ENCODE measurements around the gene MARK2. TPM values are rescaled to one million over a fixed set of nuclear protein-coding genes. Genes with fewer than 3 reads are reported as not detected.

Gene MARK2
- total RNA-seq, 2 donors from 2014 or later, result 20.2 to 25.5 TPM

- ATAC-seq (ENCODE audit: insufficient number of reproducible peaks, low FRiP score, low read depth), result no peak
- no peak overlapping the region for H3K27ac ChIP-seq
These were observed 35.6 kb downstream of the MARK2 start for GRCh38 chr11:63874511-63874910.

GRCh38 chr11:63875506-63876065 lies 36.7 kb downstream of the MARK2 start:
- no peak for ATAC-seq (ENCODE audit: insufficient number of reproducible peaks, low FRiP score, low read depth)
- Histone ChIP-seq H3K36me3 (no peaks in the 10 kb centered on the region), H3K4me1 (ENCODE audit: control insufficient read depth in 1 of 2, low read depth in 2 of 2) (peaks cover 18 to 53% of the 10 kb centered on the region in 2 donors), H3K9me3 (no peaks in the 10 kb centered on the region), H3K4me3 (no peak overlapping the region), H3K27me3 (replicated peaks; ENCODE audit: insufficient read depth) (no peaks in the 10 kb centered on the region), H3K27ac (no peak overlapping the region)
- no peak for DNase-seq (ENCODE audit: low spot score)
- no peak for TF ChIP-seq CTCF (IDR thresholded peaks at IDR 0.05)

More at GRCh38 chr11:63874511-63874910, 35.6 kb downstream of the MARK2 start:
- H3K27me3 ChIP-seq (replicated peaks; ENCODE audit: insufficient read depth), result no peaks in the 10 kb centered on the region
- H3K4me1 ChIP-seq (ENCODE audit: control insufficient read depth in 1 of 2, low read depth in 2 of 2), result peaks cover 27 to 54% of the 10 kb centered on the region in 2 donors
- no peaks in the 10 kb centered on the region for H3K9me3 ChIP-seq
- no peaks in the 10 kb centered on the region for H3K36me3 ChIP-seq
- no peak for TF ChIP-seq CTCF (IDR thresholded peaks at IDR 0.05)
- H3K4me3 ChIP-seq, result no peak overlapping the region
- DNase-seq (ENCODE audit: low spot score), result no peak

GRCh38 chr11:63876616-63877015 lies 37.7 kb downstream of the MARK2 start:
- Histone ChIP-seq H3K4me3 (no peak overlapping the region), H3K9me3 (no peaks in the 10 kb centered on the region), H3K36me3 (no peaks in the 10 kb centered on the region), H3K4me1 (ENCODE audit: control insufficient read depth in 1 of 2, low read depth in 2 of 2) (peaks cover 11 to 44% of the 10 kb centered on the region in 2 donors), H3K27ac (no peak overlapping the region), H3K27me3 (replicated peaks; ENCODE audit: insufficient read depth) (no peaks in the 10 kb centered on the region)
- DNase-seq (ENCODE audit: low spot score) (no peak), ATAC-seq (ENCODE audit: insufficient number of reproducible peaks, low FRiP score, low read depth) (no peak)
- no peak for TF ChIP-seq CTCF (IDR thresholded peaks at IDR 0.05)

- no peak overlapping the region for H3K27ac ChIP-seq
- no peak for ATAC-seq (ENCODE audit: insufficient number of reproducible peaks, low FRiP score, low read depth)
These were observed 38.8 kb downstream of the MARK2 start for GRCh38 chr11:63877658-63878241.

More at GRCh38 chr11:63877658-63878241, 38.8 kb downstream of the MARK2 start:
- no peak for TF ChIP-seq CTCF (IDR thresholded peaks at IDR 0.05)
- no peaks in the 10 kb centered on the region for H3K9me3 ChIP-seq
- no peak for DNase-seq (ENCODE audit: low spot score)
- no peaks in the 10 kb centered on the region for H3K36me3 ChIP-seq
- no peaks in the 10 kb centered on the region for H3K27me3 ChIP-seq (replicated peaks; ENCODE audit: insufficient read depth)
- no peak overlapping the region for H3K4me3 ChIP-seq
- peaks cover 6 to 37% of the 10 kb centered on the region in 2 donors for H3K4me1 ChIP-seq (ENCODE audit: control insufficient read depth in 1 of 2, low read depth in 2 of 2)
